Left renal pelvis (tissue), 4 donors: ENCODE measurements around the gene LIMS1. TPM values are rescaled to one million over a fixed set of nuclear protein-coding genes. Genes with fewer than 3 reads are reported as not detected.
"Not testable (repeated sequence)": the region's sequence is repeated elsewhere in the genome, so short reads cannot be mapped to it uniquely, and the experiment has no call there.

ENCODE experiments used
- DNase-seq, 4 donors: peaks; one replicate each; pipeline ENCODE4 v3.0.0-alpha.2; 2013; ENCODE audit warnings: low read depth in 4 of 4, low spot score in 3 of 4
- polyA plus RNA-seq, 4 donors: library from polyadenylated mRNA; unstranded; fragments of 120-200 nt; gene quantifications; one replicate each; pipeline ENCODE4 v1.2.1, GENCODE V29; 2013; ENCODE audit not compliant: insufficient read length in 4 of 4

LIMS1 gene
- polyA plus RNA-seq, 4 donors, result 48.1 to 54.0 (median 51.3) TPM

- not testable (repeated sequence) for DNase-seq
Measured at GRCh38 chr2:108655270-108655669, 121.0 kb downstream of the LIMS1 start.

DNA sequence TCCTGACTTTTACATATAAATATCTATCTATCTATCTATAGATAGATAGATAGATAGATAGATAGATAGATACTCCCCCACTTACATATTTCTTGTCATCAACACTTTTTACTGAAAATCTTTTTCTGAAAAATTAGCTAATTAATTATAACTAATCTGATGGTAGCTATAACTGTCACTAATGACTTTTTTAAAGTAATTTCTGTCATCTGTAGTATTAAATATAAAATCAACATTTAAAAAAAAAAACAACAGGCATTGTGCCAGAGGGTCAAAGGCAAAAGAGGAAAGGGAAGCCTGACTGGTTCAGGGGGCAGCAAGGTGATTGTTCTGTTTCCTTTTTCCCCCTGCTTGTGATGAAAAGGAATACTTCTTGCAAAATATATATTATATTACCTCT is 122.0 kb downstream of the LIMS1 start:
- DNase-seq, result not testable (repeated sequence)

GRCh38 chr2:108657517-108657916 is 123.2 kb downstream of the LIMS1 start:
- DNase-seq, result not testable (repeated sequence)

- not testable (repeated sequence) for DNase-seq
Measured at GRCh38 chr2:108658553-108658952, 124.3 kb downstream of the LIMS1 start.

GRCh38 chr2:108661493-108661892 is 127.2 kb downstream of the LIMS1 start:
- DNase-seq, result not testable (repeated sequence)

DNA sequence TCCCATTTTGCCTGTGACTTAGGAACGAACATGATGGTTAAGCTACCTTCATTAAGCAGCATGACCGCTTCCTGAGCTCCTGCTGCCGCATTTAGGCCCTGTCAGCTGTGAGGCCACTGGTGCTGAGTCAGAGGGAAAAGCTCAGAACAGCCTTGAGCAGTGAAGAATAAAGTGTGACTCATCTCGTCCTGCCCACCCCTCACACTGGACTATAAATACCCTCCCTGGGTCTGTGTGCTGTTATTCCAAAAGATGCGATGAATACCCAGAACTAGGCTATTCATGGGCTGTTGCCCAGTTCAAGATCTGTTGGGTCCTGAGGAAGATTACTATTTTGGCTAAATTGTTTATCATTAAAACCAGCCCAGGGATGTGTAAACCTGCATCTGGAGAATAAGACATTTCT is 127.9 kb downstream of the LIMS1 start:
- DNase-seq, result not testable (repeated sequence)

DNA sequence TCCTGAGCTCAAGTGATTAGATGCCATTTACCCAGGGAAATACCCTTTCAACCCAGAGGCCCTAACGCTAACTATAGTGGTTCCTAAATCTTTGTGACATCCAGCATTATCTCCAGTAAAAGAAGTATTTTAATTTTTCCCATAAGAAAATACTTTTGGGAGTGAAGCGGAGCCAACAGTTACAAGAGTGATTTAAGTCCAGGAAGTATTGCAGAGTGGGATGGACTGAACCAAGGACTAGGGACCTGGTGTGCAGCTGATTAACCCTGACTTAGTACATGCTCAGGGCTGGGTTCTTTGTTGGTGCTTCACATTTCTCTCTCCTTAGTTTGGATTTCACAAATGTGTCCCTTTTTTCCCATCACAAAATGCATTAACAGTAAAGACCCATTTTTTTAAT is 129.1 kb downstream of the LIMS1 start:
- DNase-seq, result not testable (repeated sequence)

DNA sequence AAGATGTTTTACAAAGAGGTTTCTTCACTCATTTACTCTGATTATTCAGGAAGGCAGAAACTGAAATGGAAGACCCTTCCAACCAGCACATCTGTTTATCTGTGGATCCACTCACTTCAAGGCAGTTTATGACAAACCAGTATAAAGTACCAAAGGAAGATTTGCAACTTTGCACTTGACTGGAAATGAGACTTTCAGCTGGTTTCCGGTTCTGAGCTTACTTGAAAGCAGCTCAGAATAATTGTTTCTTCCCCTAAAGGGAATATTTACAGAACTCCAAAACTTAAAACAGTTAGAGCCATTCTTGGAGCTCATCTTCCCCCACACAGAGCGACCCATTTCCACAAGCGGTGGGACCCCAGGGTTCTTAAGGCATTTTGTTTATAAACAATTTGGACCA is 129.8 kb downstream of the LIMS1 start:
- DNase-seq, result not testable (repeated sequence)

- not testable (repeated sequence) for DNase-seq
Measured at GRCh38 chr2:108664979-108665378, 130.7 kb downstream of the LIMS1 start.

- not testable (repeated sequence) for DNase-seq
Measured at GRCh38 chr2:108665975-108666374, 131.7 kb downstream of the LIMS1 start.

DNA sequence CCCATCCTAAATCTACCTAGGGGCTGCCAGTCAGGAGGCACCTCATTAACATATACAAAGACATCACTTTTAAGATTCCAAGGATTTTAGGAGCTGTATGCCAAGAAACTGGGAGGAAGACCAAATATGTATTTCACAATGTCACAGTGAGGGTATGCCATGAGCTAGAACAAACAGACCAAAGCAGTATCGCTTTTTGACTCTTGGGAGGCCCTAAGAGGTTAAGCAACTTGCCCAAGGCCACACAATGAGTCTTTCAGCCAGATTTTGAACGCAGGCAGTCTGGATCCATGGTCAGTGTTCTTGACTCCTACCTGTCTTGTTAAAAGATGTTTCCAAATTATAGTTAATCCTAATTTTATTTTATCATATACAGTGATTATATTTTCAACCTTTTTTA is 132.9 kb downstream of the LIMS1 start:
- not testable (repeated sequence) for DNase-seq

DNA sequence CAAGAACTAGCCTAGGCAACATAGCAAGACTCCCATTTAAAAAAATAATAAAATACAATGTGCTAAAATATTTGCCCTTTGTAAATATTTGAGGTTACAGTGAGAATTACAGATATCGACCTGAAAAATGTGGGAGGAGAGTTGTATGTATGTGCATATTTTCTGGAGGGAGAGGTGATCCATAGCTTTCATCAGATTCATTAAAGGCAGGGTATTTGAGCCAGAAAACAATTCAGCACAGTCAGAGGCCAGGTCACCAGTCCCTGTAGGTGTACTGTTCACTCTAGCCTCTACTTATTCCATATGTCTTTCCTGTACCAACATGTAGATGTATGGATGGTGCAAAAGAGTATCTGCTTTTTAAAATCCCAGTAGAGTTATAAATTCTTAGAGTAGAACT is 136.0 kb downstream of the LIMS1 start:
- DNase-seq, result not testable (repeated sequence)

DNA sequence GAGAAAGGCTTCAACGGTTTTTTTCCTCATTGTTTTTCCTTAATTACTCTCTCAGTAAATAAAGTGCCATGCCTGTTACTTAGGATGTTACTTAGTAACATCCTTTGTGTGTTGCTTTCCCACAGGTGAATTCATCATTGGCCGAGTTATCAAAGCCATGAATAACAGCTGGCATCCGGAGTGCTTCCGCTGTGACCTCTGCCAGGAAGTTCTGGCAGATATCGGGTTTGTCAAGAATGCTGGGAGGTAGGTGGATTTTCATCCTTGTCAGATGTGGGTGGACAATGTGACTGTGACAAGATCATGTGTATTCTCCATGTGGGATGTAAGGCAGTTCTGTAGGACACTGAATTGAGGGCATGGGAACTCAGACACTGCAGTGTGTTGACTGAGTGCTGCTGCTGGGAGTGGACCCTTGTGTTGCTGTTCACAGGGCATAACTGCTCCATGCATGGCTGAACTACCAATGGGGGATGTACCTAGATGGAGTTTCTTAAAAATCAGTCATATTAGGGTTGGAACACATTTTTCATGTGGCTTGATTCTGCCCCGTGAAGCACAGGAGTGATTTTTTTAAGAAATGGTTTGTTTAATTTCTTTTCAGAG is 138.0 kb downstream of the LIMS1 start:
- not testable (repeated sequence) for DNase-seq

- DNase-seq, result not testable (repeated sequence)
Measured at GRCh38 chr2:108676522-108676921, 142.3 kb downstream of the LIMS1 start.

DNA sequence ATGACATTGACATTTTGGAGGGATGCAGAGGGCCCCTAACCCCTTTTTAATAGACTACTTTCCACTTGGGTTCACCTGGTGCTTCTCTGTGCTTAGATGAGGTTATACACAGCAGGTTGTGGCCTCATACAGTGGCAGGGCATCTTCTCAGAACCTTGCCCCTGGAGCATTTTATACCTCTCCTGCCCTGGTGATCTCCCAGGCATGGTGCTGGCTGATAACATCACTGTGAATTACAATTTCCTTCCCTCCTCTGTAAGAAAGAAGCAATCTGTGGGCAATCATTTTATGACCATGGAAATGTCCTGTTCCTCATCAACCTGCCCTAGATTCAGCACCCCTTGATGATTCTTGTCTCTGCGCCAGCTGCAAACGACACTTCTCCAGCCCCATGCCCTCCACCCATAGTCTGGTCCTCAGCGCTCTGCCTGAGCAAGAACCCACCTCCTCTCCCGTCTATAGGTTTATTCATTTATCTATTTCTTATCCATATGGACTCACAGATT is 143.0 kb downstream of the LIMS1 start:
- not testable (repeated sequence) for DNase-seq

GRCh38 chr2:108678198-108678651 is 144.0 kb downstream of the LIMS1 start:
- DNase-seq, result peak in 1 of 4 donors; percentile 5

GRCh38 chr2:108680805-108681204 is 146.5 kb downstream of the LIMS1 start:
- not testable (repeated sequence) for DNase-seq

DNA sequence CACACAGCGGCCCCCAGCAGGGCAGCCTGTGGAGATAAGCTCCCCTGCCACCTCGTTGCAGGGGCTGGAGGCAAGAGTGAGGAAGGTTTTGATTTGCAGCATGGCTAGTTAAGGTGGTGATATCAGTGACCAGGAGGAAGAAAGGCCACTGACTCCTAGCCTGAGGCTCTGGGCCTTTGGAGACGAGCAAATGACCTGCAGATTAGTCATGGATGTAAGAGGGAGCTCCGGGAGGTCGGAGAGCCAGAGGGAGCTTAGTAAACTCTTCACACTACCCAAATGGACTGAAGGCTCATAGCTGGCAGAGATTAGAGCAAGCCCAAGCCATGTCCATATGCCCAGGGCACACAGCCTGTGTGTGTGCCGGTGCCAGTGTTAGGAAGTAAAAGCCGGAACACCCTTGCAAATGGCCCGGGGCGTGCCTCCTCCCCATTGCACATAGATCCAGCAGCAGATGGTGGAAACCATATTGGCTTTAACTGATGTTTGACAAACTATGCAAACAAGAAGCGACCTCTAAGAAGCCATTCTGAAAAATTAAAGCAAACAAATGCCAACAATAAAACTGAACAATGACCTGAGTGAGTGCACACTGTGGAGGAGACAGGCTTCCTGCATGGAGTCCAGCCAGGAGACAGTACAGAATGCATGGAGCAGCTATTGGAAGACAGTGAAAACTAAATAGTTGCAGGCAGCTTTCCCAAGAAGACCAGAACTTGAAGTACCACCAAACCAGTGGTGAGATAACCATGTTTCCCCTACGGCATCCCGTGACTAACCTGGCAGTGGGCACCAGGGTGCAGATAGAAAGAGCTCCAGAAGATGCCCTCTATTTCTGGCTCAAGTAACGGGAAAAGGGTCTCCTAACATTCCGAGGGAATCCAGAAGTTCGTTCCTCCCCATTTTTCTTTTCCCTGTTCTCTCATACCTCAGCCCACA is 154.8 kb downstream of the LIMS1 start:
- DNase-seq, result not testable (repeated sequence)

- DNase-seq, result not testable (repeated sequence)
Measured at GRCh38 chr2:108690001-108690400, 155.7 kb downstream of the LIMS1 start.

GRCh38 chr2:108691447-108691846 is 157.2 kb downstream of the LIMS1 start:
- no peak for DNase-seq

DNA sequence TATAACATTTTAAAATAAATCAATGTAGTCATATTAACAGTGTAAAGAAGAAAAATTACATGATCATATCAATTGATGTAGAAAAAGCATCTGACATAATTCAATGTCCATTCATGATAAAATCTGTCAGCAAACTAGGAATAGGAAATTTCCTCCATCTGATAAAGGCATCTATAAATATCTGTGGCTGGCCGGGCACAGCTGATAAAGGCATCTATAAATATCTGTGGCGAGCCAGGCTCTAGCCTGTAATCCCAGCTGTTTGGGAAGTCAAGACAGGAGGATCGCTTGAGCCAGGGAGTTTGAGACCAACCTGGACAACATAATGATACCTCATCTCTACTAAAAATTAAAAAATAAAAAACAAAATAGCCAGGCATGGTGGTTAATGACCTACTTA is 166.9 kb downstream of the LIMS1 start:
- no peak for DNase-seq
